Endodermal cell (in vitro differentiated cells): Measurements from ENCODE around the gene NSUN2. TPM values are rescaled to one million over a fixed set of nuclear protein-coding genes. Genes with fewer than 3 reads are reported as not detected.

Source experiments
- DNase-seq: peaks from one replicate; pipeline ENCODE4 v3.0.0-alpha.2; 2017
- H3K27ac ChIP-seq: 2 replicates; pipeline ENCODE4 v1.5.1; 2013; ENCODE audit warnings: mild to moderate bottlenecking, low read depth, low read length, moderate library complexity
- H3K27me3 ChIP-seq: 2 replicates; pipeline ENCODE4 v1.6.1; 2013; ENCODE audit warnings: mild to moderate bottlenecking, low read length, moderate library complexity; ENCODE audit not compliant: insufficient read depth, control insufficient read depth, poor library complexity, severe bottlenecking
- H3K36me3 ChIP-seq: 2 replicates; pipeline ENCODE4 v1.7.0; 2013; ENCODE audit warnings: mild to moderate bottlenecking, low read length, moderate library complexity; ENCODE audit not compliant: control insufficient read depth, insufficient read depth
- H3K4me1 ChIP-seq: one replicate; pipeline ENCODE4 v1.7.0; 2013; ENCODE audit warnings: low read length; ENCODE audit not compliant: control insufficient read depth, insufficient read depth
- H3K4me3 ChIP-seq: 2 replicates; pipeline ENCODE4 v1.5.1; 2013; ENCODE audit warnings: mild to moderate bottlenecking, low read length, moderate library complexity
- H3K9ac ChIP-seq: 2 replicates; pipeline ENCODE4 v1.6.1; 2013; ENCODE audit warnings: mild to moderate bottlenecking, low read length, moderate library complexity; ENCODE audit not compliant: poor library complexity, severe bottlenecking; ENCODE audit errors: extremely low read depth
- H3K9me3 ChIP-seq: 2 replicates; pipeline ENCODE4 v1.6.1; 2013; ENCODE audit warnings: mild to moderate bottlenecking, low read length, moderate library complexity; ENCODE audit not compliant: control insufficient read depth
- H3K27ac Mint-ChIP-seq: 2 replicates; pipeline ENCODE4 v1.8.0; 2020; ENCODE audit warnings: mixed read lengths
- H3K27me3 Mint-ChIP-seq: 2 replicates; pipeline ENCODE4 v1.8.0; 2021; ENCODE audit warnings: mild to moderate bottlenecking, mixed read lengths; ENCODE audit not compliant: insufficient read depth
- H3K36me3 Mint-ChIP-seq: 2 replicates; pipeline ENCODE4 v1.8.0; 2020; ENCODE audit warnings: low read depth, mixed read lengths
- H3K4me1 Mint-ChIP-seq: 2 replicates; pipeline ENCODE4 v1.8.0; 2020; ENCODE audit warnings: mixed read lengths
- H3K4me3 Mint-ChIP-seq: 2 replicates; pipeline ENCODE4 v1.8.0; 2020; ENCODE audit warnings: mild to moderate bottlenecking, moderate library complexity, mixed read lengths
- H3K9me3 Mint-ChIP-seq: 2 replicates; pipeline ENCODE4 v1.8.0; 2020; ENCODE audit warnings: mild to moderate bottlenecking, mixed read lengths
- WGBS, 2 experiments: methylation state at CpG; one replicate each; pipeline versions ENCODE4 v1.1.5 to v1.1.7; 2013; ENCODE audit warnings: missing lambda C conversion rate in 2 of 2, mixed read lengths in 1 of 2; ENCODE audit not compliant: insufficient coverage in 1 of 2, insufficient read length in 1 of 2; 5-methylcytosine and 5-hydroxymethylcytosine counted together
- total RNA-seq, 2 donors: library from RNA; stranded (reverse); fragmentation: NEBNext Ultra II Directional in 1 of 2; extraction: Animal tissue kit (Norgen Biotek cat#: 25700) in 1 of 2; gene quantifications; 2 replicates in 1 of 2; 3 replicates in 1 of 2; pipeline ENCODE4 v1.2.1, GENCODE V29; 2021
- TF ChIP-seq, protein P1 (sequence below): fragments of 200-600 bp; sonication (generic); conservative IDR thresholded peaks from 2 replicates; pipeline ENCODE4 v1.5.0; 2021; ENCODE audit warnings: antibody characterized with exemption, mild to moderate bottlenecking

Gene NSUN2
- total RNA-seq, 2 donors from 2014 or later: 71.8 to 90.8 TPM

DNA sequence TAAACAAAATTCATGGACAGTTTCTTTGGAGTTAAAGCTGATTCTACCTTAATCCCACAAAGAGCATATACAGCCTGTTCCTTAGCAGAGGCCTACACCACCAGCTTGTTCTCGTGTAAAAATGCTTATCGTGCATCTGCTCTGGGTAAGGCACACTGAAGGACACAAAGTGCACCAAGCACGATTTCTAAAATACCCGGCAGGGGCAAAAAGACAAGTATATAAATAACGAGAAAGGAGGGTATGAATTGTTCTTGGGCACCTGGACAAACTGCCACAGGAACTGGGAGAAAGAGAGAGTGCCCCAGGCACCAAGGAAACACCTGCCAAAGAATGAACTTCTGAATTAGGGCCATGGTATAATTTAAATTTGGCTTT lies 25.3 kb downstream of the NSUN2 start:
- peak overlapping the region; percentile 64 for H3K27ac ChIP-seq
- Mint-ChIP-seq H3K9me3 (no peaks in the 10 kb centered on the region), H3K27me3 (no peaks in the 10 kb centered on the region), H3K4me1 (no peaks in the 10 kb centered on the region), H3K36me3 (peaks cover 85% of the 10 kb centered on the region), H3K4me3 (no peak overlapping the region), H3K27ac (no peak overlapping the region)
- H3K9ac ChIP-seq: no peak overlapping the region
- H3K36me3 ChIP-seq: peaks cover 98% of the 10 kb centered on the region
- H3K4me1 ChIP-seq: no peaks in the 10 kb centered on the region
- no peaks in the 10 kb centered on the region for H3K9me3 ChIP-seq
- H3K4me3 ChIP-seq: no peak overlapping the region
- TF ChIP-seq, protein P1, sequence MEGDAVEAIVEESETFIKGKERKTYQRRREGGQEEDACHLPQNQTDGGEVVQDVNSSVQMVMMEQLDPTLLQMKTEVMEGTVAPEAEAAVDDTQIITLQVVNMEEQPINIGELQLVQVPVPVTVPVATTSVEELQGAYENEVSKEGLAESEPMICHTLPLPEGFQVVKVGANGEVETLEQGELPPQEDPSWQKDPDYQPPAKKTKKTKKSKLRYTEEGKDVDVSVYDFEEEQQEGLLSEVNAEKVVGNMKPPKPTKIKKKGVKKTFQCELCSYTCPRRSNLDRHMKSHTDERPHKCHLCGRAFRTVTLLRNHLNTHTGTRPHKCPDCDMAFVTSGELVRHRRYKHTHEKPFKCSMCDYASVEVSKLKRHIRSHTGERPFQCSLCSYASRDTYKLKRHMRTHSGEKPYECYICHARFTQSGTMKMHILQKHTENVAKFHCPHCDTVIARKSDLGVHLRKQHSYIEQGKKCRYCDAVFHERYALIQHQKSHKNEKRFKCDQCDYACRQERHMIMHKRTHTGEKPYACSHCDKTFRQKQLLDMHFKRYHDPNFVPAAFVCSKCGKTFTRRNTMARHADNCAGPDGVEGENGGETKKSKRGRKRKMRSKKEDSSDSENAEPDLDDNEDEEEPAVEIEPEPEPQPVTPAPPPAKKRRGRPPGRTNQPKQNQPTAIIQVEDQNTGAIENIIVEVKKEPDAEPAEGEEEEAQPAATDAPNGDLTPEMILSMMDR: no peak
- WGBS, 2 experiments: 92 to 98% methylated on average over 5 of the region's 5 CpGs
- no peaks in the 10 kb centered on the region for H3K27me3 ChIP-seq
- no peak for DNase-seq

GRCh38 chr5:6606884-6607558 lies 25.8 kb downstream of the NSUN2 start:
- Mint-ChIP-seq H3K9me3 (no peaks in the 10 kb centered on the region), H3K36me3 (peaks cover 85% of the 10 kb centered on the region), H3K27me3 (no peaks in the 10 kb centered on the region), H3K27ac (no peak overlapping the region), H3K4me3 (no peak overlapping the region), H3K4me1 (no peaks in the 10 kb centered on the region)
- Histone ChIP-seq H3K9ac (no peak overlapping the region), H3K4me1 (no peaks in the 10 kb centered on the region), H3K36me3 (peaks cover 98% of the 10 kb centered on the region), H3K9me3 (no peaks in the 10 kb centered on the region), H3K27ac (peak overlapping the region; percentile 32), H3K4me3 (no peak overlapping the region), H3K27me3 (no peaks in the 10 kb centered on the region)
- WGBS, 2 experiments: 88 to 94% methylated on average over 4 to 8 of the region's 9 CpGs
- DNase-seq: no peak
- TF ChIP-seq, protein P1: no peak

GRCh38 chr5:6604946-6605345 lies 27.9 kb downstream of the NSUN2 start:
- no peak overlapping the region for H3K9ac ChIP-seq
- WGBS, 2 experiments: 94 to 96% methylated on average over 11 to 12 of the region's 12 CpGs
- H3K4me3 Mint-ChIP-seq: no peak overlapping the region
- peaks cover 98% of the 10 kb centered on the region for H3K36me3 ChIP-seq
- no peak overlapping the region for H3K27ac ChIP-seq
- H3K9me3 ChIP-seq: no peaks in the 10 kb centered on the region
- no peaks in the 10 kb centered on the region for H3K4me1 ChIP-seq
- DNase-seq: peak; percentile 47
- TF ChIP-seq, protein P1: no peak
- H3K36me3 Mint-ChIP-seq: peaks cover 88% of the 10 kb centered on the region
- H3K27me3 Mint-ChIP-seq: no peaks in the 10 kb centered on the region
- peak overlapping the region; percentile 17 for H3K27ac Mint-ChIP-seq
- H3K4me3 ChIP-seq: no peak overlapping the region
- no peaks in the 10 kb centered on the region for H3K9me3 Mint-ChIP-seq
- no peaks in the 10 kb centered on the region for H3K27me3 ChIP-seq
- no peaks in the 10 kb centered on the region for H3K4me1 Mint-ChIP-seq
